NOMO-1 treated with dmso at 0.1 percent for 144 hours (cell line): ENCODE measurements around the gene PPFIA2.

Experiments
- DNase-seq: peaks from one replicate; lab custom pipeline; 2025; ENCODE audit not compliant: unreplicated experiment; lab: John Stamatoyannopoulos, UW

Gene PPFIA2

GRCh38 chr12:81288651-81289050, 470.5 kb downstream of the PPFIA2 start:
- DNase-seq = no peak

GRCh38 chr12:81284137-81284536, 475.0 kb downstream of the PPFIA2 start:
- DNase-seq = no peak

- no peak for DNase-seq
These were observed 484.3 kb downstream of the PPFIA2 start for GRCh38 chr12:81274637-81275529.

GRCh38 chr12:81270385-81270784, 488.8 kb downstream of the PPFIA2 start:
- no peak for DNase-seq

GRCh38 chr12:81263072-81263471, 496.1 kb downstream of the PPFIA2 start:
- DNase-seq = no peak

DNA sequence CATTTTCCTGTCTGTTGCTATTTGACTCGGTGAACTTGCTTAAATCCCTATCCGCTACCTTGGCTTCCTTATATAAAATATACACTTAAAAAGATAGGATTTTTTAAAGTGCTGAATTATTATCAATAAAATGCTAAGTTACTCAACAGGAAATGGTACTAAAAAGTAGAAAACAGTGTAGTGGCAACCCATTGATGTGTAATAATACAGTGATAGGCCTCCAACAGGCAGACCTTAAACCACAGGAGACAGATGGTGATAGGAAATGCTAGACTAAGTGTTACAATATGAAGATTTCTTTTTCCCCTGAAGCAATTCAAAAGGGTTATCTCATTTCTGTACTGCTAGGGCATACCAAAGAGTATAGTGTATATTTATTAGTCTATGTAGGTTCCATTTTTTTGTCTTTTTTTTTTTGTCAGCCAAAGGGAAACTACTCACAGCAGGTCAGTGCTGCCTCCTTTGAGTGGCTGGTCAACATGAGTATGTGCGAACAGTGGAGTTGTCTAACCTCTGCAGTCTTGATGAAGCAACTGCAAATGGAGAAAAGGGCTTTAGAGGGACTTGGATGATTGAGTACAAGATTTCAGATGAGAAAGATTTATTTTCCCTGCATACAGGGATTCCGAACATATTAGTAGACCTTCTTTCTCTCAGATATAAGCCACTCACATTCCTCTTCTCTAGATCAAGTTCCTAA, 497.5 kb downstream of the PPFIA2 start:
- no peak for DNase-seq

- no peak for DNase-seq
These were observed 499.8 kb downstream of the PPFIA2 start for GRCh38 chr12:81259360-81259759.

DNA sequence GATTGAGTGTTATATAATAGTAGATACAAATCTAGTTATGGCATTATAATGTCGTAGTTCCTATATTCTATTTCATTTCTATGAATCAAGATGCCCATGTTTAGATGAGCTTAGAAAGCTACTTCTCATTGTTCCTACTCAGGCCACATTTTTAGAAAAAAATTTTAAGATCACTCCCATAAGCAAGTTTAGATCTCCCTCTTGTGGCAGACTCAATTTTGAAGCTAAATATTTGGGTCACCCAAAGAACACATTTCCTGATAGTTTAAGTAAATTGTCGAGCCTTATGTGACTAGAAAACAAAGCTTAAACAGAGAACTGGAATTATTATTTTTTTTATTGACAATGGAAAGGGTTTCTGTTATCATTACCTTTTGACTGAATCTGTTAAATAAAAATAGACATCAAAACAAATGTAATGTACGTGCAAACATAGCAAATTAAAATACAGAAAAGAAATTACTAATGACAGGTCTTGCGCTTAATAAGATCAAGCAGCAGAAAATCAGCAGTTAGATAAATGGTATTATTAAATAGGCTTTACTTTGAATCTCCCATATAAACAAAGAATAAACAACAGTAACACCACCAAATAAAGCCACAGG, 501.1 kb downstream of the PPFIA2 start:
- peak; percentile 2 for DNase-seq

DNA sequence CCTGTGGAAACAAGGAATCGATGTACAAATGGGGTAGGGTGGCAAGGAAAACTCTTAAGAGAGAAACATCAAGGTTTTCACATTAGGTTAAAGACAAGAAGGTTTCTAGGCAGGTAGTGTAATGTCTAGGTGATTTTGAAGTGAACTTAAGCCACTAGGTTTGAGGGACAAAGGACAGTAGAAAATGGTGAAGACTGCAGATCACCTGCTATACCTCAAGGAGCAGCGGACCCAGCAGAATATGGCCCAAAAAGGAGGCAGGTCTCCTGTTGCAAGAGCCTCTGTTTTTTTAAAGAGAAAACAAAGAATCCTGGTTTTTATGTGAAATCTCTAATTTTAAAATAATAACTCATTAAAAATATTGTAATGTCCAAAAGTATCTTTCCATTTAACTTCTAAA, 503.2 kb downstream of the PPFIA2 start:
- DNase-seq = no peak

GRCh38 chr12:81255456-81255855, 503.7 kb downstream of the PPFIA2 start:
- DNase-seq = no peak

GRCh38 chr12:81253360-81253759, 505.8 kb downstream of the PPFIA2 start:
- no peak for DNase-seq

- no peak for DNase-seq
These were observed 506.9 kb downstream of the PPFIA2 start for GRCh38 chr12:81252228-81252627.

DNA sequence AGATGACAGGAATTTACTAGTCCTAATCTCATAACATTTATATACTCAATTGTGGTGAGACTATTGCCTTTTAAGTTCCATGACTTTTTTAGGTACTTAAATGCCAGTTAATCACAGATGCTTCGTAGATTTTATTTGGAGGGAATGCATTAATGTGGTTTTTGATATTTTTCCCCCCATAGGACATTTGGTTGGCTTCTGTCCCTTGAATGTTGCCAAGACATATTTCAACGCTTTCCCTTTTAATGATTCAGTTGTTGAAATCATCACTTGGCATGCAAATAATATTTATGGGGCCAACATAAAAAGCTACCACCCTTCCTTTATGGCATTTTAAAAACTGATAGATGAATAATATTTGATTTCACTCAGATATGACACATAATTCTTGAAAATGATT, 509.2 kb downstream of the PPFIA2 start:
- no peak for DNase-seq

GRCh38 chr12:81245907-81246570, 513.1 kb downstream of the PPFIA2 start:
- no peak for DNase-seq

DNA sequence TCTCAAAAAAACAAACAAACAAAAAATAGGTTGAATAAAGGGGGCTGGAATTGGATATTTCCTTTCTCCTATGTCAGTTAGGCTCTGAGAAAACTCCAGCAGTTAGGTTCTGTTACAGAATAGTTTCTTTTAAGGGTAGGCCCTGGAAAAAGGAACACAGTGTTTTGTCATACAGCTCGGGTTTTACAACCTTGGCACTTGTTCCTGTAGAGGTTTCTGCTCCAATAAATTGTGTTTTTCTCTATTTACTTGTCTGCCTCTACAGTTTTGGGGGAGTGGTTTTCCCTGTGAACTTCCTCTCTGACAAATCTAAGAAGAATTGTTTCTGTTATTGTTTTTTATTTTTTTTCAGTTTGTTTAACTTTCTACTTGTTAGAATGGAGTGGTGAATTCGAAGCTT, 513.7 kb downstream of the PPFIA2 start:
- no peak for DNase-seq

- DNase-seq = no peak
These were observed 527.4 kb downstream of the PPFIA2 start for GRCh38 chr12:81231574-81232368.

DNA sequence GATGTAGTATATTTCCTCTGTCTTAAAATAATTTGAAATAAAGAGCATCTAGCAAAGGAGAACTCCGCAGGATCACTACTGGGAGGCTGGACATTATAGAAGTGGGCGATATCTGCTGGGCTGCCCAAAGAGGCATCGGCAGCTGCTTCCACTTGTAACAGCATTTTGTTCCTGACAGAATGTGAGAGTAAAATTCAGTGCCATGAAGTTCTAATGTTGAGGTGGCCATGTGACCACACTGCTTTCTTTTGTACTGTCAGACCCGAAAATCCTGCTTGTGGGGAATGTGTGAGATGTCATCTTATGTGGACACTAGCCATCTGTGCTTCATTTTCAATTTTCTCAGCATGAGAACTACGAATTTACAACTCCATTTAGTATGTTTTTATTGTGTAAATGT, 529.4 kb downstream of the PPFIA2 start:
- DNase-seq = no peak

- DNase-seq = no peak
These were observed 534.5 kb downstream of the PPFIA2 start for GRCh38 chr12:81224626-81225025.

DNA sequence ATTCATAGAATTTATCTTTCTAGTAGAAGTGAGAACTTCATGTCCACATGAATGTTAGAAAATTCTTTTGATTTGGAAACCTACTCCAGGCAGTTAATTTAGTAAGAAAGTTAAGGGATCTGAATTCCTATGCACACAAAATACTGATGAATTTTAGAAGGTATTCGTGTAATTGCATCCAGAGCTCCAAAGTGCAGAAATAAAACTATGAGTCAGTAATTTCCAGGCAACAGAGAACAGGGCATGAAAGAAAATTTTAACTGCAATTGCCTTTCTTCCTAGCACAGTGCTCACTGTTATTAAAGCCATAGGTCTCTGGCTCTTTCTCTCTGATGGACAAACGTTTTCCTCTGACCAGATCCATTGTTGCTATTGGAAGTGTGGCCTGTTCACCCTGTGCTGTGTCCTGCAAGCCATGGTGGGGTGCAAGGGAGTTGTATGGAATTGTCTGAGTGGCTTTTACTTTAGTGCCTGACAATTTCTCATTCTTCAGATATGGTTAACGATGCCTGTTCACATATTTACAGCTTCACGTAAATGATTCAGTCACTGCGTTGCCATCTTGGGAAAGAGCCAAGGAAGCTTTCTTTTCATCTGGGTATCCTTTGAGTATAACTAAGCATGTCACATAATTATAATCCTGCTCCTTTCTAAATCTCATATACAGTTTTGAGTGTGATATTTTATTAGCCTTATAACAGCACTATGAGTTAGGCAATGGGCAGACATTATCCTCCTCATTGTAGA, 536.1 kb downstream of the PPFIA2 start:
- DNase-seq = no peak

DNA sequence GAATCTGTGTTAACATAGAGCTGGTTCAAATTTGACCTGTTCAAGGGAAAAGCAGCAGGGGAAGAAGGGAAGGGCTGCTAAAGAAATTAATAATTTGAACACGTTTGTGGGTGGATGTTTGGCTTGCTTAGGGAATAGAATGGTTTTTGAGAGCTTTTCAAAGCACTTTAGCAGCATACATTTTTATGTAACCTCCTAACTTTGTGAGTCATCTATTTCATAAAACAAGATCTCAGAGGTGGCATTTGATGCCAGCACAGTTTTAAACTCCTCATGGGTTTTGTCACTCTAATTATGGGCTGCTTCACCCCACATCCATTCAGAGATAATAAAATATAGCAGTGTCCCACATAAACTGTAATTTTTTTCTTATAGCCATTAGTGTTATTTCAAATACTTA, 537.5 kb downstream of the PPFIA2 start:
- no peak for DNase-seq
